ENCODE measurements around the gene CYTH4. TPM values are rescaled to one million over a fixed set of nuclear protein-coding genes. Genes with fewer than 3 reads are reported as not detected.

Gene CYTH4
- total and polyA plus RNA-seq, 2 experiments from 2014 or later: not detected

GRCh38 chr22:37248251-37248650 is 34.1 kb upstream of the CYTH4 start:
- peaks cover 5% of the 10 kb centered on the region for H3K27me3 Mint-ChIP-seq (ENCODE audit: insufficient read depth, low read depth, poor library complexity)
- peaks cover 21% of the 10 kb centered on the region for H3K4me1 Mint-ChIP-seq
- Histone ChIP-seq H4K20me1 (replicated peaks; ENCODE audit: insufficient read depth) (no peaks in the 10 kb centered on the region), H2AFZ (no peak overlapping the region), H3K9me2 (ENCODE audit: insufficient read depth) (no peaks in the 10 kb centered on the region), H3K79me2 (replicated peaks; ENCODE audit: insufficient read depth) (no peaks in the 10 kb centered on the region), H3K27me3 (ENCODE audit: insufficient read depth) (no peaks in the 10 kb centered on the region), H3K36me3 (ENCODE audit: insufficient read depth) (no peaks in the 10 kb centered on the region), H3K4me1 (ENCODE audit: insufficient read depth) (no peaks in the 10 kb centered on the region), H3K4me3 (no peak overlapping the region), H3K27ac (ENCODE audit: low read depth) (no peak overlapping the region), H3K4me2 (no peak overlapping the region), H3F3A (replicated peaks; ENCODE audit: low read depth) (no peaks in the 10 kb centered on the region)
- no peak for DNase-seq (ENCODE audit: low spot score)
- H3K9me3 Mint-ChIP-seq: no peaks in the 10 kb centered on the region
- TF ChIP-seq EZH2 (IDR thresholded peaks at IDR 0.05; ENCODE audit: low read depth, unreplicated experiment) (no peak), ZNF331 (CRISPR knock-in tag; IDR thresholded peaks at IDR 0.05; ENCODE audit: low read depth) (no peak), ZNF462 (CRISPR knock-in tag; IDR thresholded peaks at IDR 0.05) (no peak), ZNF114 (CRISPR knock-in tag; IDR thresholded peaks at IDR 0.05) (no peak), POLR2AphosphoS5 (IDR thresholded peaks at IDR 0.05; ENCODE audit: low read depth) (no peak)
- ATAC-seq: no peak
- H3K27ac Mint-ChIP-seq: no peak overlapping the region
- no peaks in the 10 kb centered on the region for H3K36me3 Mint-ChIP-seq (ENCODE audit: low read depth)
- no peak overlapping the region for H3K4me3 Mint-ChIP-seq

- H3K4me2 ChIP-seq: no peak overlapping the region
- Mint-ChIP-seq H3K4me1 (peaks cover 12% of the 10 kb centered on the region), H3K27ac (peak overlapping the region; percentile 44), H3K9me3 (no peaks in the 10 kb centered on the region), H3K36me3 (ENCODE audit: low read depth) (no peaks in the 10 kb centered on the region), H3K4me3 (no peak overlapping the region), H3K27me3 (ENCODE audit: insufficient read depth, low read depth, poor library complexity) (no peaks in the 10 kb centered on the region)
- H2AFZ ChIP-seq: no peak overlapping the region
- no peaks in the 10 kb centered on the region for H3K9me2 ChIP-seq (ENCODE audit: insufficient read depth)
- no peaks in the 10 kb centered on the region for H3F3A ChIP-seq (replicated peaks; ENCODE audit: low read depth)
- H3K4me1 ChIP-seq (ENCODE audit: insufficient read depth): no peaks in the 10 kb centered on the region
- H3K36me3 ChIP-seq (ENCODE audit: insufficient read depth): no peaks in the 10 kb centered on the region
- DNase-seq (ENCODE audit: low spot score): peak; percentile 50
- no peaks in the 10 kb centered on the region for H4K20me1 ChIP-seq (replicated peaks; ENCODE audit: insufficient read depth)
- H3K79me2 ChIP-seq (replicated peaks; ENCODE audit: insufficient read depth): no peaks in the 10 kb centered on the region
- H3K4me3 ChIP-seq: no peak overlapping the region
- H3K27ac ChIP-seq (ENCODE audit: low read depth): no peak overlapping the region
- ATAC-seq: peak; percentile 41; the same call in 2 of the 3 replicates
- H3K27me3 ChIP-seq (ENCODE audit: insufficient read depth): no peaks in the 10 kb centered on the region
- TF ChIP-seq EZH2 (IDR thresholded peaks at IDR 0.05; ENCODE audit: low read depth, unreplicated experiment) (no peak), CREB1 (CRISPR knock-in tag; IDR thresholded peaks at IDR 0.05; ENCODE audit: low read depth) (no peak), STAT1 (IDR thresholded peaks at IDR 0.05; ENCODE audit: unreplicated experiment) (no peak), ETS1 (IDR thresholded peaks at IDR 0.05) (no peak), REST (IDR thresholded peaks at IDR 0.05; ENCODE audit: unreplicated experiment) (no peak)
These were observed 32.3 kb upstream of the CYTH4 start for GRCh38 chr22:37249986-37250385.

All from GM23338 (cell line).